HT1080 (cell line): Measurements from ENCODE around the gene CHGA. TPM values are rescaled to one million over a fixed set of nuclear protein-coding genes. Genes with fewer than 3 reads are reported as not detected.
A peak's percentile ranks its signal among the peaks of the same experiment; 100 is the strongest.

ENCODE experiments used
- DNase-seq: peaks from one replicate; pipeline ENCODE4 v3.0.0-alpha.2; 2015; ENCODE audit warnings: low read depth
- total RNA-seq: library from RNA; depleted of rRNA; stranded (reverse); fragments of >200 nt; shearing (Covaris generic); gene quantifications from 2 replicates; pipeline ENCODE4 v1.2.3, GENCODE V29; 2014

The CHGA gene
- total RNA-seq, 1 experiment from 2014 or later: not detected

DNA sequence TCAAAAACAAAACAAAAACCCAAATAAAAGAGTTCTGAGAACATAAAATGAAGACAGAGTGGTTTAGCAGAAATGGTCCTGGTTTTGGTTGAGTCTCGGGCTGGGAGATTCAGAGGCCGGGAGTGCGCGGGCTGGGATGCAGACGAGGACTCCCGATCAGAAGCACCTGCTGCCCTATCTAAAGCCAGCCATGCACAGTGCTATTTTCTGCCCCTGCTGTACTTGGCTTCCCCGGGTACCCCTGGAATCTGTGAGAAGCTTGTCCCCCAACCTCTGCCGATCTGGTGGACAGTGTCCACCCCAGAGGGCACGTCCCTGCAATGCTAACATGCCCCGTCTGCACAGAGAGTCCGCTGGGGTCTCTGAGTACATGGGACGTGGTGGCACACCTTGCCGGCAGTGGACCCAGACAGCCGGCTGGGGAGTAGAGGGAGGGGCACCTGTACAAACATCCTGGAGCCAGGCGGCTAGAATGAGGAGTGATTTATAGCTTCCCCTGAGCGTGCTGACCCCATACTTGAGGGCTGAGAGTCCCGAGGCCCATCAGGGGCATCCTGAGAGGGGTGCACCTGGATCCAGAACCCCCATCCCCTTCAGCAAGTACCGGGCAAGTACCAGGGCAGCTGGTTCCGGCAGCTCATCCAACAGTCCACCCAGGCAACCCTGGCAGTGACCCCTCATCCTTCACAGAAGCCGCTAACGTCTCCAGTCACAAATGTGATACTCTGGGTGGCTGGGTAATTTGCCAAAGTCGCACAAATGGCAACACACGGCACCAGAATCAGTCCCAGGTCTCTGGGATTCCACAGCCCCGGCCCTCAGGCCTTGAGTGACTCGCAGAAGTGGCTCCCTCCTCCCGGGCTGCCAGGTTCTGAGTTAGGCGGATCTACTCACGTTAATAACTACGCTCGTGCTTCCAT lies 37.1 kb downstream of the CHGA start:
- DNase-seq: no peak

DNA sequence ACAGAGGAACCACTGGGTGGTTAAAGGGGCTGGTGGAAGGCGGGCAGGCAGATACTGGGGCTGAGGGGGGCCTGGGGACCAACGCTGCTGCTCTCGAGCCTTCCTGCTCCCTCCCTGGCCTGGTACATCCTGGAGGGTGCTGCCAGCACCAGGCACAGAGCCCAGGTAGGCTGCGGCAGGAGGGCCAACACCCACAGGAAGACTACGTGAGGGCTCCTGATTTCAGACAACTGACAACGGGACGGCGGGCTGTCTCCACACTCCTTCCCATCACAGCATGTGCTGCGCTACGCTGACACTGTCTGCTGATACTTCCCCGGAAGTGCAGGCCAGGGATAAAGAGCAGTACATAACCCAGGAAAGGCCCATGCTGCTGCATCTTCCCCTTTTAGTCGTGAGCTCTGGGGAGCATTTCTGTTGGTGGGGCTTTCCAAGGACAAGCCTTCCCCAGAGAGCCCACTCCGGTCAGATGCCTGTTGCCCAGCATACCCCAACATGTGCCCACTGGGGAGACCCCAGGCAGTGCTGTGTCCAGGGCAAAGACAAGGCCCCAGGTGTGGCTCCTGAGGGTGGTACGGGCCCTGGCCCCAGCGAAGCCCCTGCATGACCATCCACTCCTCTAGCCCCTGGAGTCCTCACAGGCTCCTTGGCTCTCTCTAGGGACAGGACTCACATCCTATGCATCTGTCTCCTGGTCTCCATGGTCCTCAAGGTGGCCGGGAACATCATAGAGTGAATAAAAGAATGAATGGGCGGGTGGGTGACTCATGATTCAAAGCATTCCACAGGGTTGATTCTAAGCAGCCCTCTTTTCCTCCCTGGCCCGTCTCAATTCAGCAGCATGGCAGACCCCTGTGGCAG lies 38.0 kb downstream of the CHGA start:
- DNase-seq: peak; percentile 82

DNA sequence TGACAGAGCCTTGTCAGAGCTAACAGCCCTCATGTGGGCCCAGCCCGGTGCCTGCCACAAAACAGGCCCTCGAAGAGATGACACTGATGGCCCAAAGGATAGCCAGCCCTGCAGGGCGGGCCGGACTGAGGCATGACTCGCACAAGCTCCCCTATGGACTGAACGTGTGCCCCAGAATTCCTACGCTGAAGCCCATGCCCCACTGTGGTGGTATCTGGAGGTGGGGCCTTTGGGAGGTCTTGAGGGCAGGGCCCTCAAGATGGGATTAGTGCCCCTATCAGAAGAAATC lies 38.6 kb downstream of the CHGA start:
- no peak for DNase-seq

DNA sequence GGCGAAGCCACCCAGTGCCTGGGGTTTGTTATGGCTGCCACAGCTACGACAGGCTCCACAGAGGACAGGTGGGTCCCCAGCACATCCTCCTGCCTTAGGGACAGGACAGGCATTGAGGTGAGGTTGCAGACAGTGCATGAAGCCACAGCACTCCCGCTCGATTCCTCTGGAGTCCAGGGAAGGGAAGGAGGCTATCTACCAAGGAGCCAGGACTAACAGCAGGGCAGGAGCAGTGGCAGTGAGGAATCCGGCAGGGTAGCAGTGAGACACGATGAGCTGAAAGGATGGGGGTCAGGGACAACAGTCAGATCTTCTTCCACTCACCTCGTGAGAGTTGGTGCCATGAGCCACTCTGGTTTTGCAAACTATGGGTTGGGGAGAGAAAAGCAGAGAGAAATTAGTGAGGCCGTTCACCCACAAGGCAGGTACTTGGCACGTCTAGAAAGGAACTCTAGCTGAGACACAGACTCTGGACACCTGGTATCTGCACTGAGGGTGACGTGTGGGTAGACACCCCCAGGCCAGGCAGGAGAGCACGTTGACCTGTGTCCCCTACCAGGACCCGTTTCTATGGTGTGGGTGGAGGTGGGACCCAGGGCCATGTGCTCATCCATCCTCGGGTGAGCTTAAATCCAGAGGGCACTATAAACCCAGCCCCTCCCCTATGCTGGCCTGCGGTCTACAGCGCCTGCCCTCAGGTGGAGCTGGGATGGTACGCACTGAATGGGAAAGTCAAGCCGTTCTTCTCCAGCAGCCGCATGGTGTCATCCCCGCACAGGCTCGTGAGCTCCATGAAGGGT lies 39.3 kb downstream of the CHGA start:
- DNase-seq: no peak

DNA sequence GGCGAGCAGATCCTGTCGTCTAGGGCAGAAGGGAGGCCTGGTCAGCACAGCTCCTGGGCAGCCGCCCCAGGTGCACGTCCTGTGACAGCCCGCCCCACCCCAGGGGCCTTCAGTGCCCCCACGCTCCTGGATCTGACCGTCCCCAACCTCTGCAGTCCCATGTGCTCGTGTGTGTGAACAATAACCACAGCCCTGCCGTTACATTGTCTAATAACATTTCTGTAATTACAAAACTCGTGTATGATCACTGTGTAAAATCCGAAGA lies 39.8 kb downstream of the CHGA start:
- DNase-seq: no peak

DNA sequence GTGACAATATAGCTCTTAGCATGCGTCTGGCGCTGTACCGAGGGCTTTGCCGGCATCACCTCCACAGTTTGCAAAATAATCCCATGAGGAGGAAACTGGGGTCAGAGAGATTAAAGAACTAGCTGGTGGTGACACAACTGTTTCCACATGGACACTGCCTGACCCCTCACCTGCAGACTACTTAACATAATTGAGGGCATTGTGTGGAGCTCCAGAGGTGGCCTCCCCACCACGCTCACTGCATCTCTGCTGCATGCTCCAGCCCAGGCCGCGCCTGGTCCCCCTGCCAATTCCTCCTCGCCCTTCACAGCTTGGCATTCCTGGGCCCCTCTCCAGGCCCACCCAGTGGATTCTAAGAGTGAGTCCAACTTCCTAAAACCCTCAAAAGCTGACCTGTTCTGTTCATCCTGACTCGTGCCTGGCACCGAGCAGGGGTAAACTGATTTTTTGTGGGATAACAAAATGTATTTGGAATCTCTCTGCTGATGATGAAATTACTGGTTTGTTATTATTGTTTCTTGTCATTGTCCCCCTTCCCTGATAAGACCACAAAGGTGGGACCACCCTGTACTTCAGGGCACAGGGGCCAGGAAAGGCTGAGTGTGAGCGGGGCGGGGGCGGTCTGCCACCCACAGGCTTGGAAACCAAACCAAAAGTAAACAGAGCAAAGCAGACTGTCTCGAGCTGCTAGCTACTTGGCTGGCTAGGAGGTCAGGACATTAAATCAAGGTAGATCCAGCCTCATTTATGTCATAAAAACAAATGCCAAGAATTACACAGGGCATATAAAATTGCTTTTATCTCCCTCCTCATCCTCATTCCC lies 40.6 kb downstream of the CHGA start:
- no peak for DNase-seq

DNA sequence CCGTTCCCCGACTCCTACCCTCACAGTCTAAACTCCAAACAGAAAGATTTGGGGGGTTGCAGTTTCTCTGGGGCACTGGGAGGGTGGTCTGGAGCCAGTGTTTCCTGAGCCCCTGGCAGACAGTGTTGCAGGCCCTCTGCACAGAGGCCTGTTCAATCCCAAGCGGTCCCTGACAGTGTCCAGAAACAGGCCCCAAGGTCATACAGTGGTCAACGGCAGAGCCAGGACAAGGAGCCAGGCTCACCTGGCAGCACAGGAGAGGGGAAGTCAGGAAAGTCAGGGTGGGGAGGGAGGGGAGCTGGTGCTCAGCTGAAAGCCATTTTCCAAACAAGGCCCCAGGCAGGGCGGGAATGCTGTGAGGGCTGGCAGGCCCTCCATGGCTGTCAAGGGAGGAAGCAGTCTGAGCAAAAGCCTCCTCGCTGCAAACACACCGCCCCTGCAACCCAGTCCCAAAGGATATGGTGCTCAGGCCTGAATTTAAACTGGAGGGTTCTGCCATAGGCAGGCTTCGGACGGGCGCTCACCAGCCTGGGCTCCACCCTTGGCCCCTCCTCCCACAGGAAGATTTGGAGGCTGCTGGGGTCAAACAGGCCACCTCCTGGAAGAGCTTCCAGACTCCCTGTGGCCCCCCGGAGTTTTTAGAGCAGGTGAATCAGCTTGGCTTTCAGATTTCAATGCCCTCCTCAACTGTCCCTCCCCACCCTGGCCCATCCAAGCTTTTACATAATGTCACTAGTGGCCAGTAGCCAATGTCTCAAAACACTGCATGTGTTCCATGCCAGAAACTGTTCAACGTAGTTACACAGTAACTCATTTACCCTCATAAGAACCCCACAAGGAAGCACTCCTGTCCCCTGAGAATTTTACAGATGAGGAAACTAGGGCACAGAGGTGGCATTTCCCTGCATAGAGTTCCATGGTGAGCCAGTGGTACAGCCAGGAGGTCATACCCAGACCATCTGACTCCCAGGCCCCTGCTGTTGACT lies 41.5 kb downstream of the CHGA start:
- no peak for DNase-seq

DNA sequence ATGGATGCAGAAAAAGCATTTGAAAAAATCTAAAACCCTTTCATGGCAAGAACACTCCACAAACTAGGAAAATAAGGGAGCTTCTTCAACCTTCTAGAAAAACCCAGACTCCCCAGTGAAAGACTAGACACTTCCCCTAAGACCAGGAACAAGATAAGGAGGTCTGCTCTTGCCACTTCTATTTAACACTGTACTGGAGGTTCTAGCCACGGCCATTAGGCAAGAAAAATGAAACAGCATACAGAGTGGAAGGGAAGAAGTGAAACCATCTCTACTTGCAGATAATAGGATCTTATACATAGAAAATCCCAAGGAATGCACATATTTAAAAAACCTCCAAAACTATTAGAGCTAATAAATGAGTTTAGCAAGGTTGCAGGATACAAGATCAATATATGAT lies 42.3 kb downstream of the CHGA start:
- no peak for DNase-seq

DNA sequence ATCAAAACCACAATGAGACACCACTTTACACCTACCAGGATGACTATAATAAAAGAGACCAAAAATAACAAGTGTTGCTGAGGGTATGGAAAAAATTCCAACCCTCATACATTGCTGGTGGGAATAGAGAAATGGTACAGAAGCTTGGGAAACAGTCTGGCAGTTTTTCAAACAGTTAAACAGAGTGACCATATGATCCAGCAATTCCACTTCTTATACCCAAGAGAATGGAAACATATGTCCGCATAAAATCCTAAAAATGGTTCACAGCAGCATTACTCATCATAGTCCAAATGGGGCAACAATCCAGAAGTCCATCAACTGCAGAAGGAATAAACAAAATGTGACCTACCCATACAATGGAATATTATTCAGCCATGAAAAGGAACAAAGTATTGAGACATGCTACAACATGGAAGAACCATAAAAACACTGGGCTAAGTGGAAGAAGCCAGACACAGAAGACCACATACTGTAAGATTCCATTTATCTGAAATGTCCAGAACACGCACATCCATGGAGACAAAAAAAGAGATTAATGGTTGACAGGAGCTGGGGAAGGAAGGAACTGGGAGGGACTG lies 44.5 kb downstream of the CHGA start:
- no peak for DNase-seq

DNA sequence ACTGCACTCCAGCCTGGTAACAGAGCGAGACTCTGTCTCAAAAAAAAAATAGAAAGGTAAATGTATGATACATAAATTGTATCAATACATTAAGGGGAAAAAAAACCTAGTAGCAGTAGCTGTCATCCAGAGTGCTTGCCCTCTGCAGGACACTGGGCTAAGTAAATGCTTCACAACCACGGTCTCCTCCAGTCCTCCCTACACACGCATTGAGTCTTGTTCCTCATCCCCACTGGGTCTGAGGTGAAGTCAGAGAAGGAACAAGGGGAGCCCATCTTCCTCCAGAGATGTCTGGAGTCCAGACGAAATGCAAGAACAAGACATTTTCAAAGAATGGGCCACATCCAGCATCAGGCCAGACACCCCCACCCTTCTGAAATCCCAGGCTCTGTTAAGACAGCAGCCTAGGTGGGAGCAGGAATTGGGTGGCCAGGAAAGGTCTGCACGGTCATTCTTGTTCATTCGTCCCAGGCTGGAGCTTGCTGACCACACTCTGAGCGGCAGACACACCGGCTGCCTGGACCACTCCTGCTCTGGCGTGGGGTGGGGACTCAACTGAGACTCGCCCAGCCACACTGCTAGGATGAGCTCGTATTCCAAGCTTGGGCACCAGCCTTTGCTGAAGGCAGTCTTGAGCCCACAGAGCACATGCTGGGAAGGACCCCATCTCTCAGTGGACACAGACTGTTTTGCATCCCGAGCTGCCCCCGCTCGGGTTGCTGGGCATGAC lies 45.5 kb downstream of the CHGA start:
- no peak for DNase-seq

DNA sequence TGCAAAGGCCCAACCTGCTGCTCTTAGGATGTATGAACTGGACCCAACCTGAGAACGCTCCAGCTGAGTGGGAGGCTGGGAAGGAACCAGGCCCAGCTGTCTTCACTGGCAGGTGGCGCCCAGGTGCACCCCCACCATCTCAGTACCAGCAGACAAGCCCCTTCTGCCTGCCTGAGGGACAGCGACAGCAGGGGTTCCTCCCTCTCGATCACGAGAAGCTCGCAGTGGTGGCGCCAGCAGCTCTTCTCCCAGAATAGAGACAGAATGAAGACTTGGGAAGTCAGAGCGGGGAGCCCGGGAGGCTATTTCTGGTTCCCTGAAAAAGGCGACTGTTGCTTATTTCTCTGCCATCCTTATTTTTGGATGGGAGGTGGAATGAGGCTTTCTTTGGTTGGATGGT lies 46.5 kb downstream of the CHGA start:
- DNase-seq: no peak

DNA sequence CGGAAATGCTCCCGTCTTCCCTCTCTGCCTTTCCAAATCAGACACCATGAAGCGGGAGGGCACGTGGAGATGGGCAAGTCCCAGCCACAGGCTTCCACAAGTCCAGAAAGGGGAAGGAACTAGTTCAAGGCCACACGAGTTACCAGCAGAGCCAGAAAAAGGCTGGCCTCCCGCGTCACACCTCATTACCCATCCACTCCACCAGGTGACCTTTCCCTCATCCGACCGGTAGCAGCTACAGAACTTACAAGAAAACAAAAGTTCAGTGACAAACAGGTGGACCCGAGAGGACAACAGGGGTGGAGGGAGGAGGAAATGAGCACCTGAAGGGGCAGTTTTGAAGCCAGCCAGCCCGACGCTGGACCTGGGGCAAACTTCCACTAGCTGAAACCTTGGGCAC lies 46.9 kb downstream of the CHGA start:
- DNase-seq: no peak

DNA sequence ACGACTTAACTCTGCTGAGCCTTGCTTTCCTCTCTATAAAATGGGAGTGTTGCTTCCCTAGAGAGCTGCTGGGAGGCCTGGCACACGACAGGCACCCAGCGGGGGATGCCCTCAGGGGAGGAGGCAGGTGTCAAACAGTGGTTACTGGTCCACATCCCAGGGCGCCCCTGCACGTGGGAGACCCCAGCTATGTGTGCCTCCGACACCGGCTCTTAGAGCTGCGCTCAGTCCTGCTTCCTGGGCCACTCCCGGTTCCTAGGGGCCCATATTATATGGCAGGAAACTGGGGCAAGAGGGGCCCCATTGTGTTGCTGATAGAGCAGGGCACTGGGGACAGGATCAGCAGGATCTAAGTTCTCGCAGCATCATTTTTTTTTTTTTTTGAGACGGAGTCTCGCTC lies 47.3 kb downstream of the CHGA start:
- DNase-seq: no peak

DNA sequence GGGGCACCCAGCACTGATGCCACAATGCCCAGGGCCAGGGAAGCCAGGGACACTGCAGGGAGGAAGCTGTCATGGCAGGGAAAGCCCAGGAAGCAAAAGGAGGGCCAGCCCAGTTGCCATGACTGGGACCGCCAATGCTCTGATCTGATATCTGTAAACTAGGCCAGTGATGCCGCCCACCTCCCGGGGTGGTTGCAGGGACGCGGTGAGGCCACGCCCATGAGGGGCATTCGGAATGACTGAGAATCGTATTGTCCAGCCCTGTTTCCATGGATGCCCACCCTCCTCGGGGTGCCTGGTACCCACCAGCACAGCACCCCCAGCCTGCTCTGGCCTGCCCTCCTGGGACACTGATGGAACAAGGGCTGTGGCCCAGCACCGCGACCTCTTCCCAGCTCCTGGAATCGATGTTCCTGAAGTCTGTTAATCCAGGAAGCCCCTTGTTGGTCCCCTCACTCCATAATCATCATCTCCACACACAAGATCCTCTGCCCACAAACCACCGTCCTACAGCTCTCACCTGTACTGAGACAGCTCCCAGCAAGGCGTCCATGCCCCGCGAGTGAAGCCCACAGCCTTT lies 48.7 kb downstream of the CHGA start:
- DNase-seq: no peak

DNA sequence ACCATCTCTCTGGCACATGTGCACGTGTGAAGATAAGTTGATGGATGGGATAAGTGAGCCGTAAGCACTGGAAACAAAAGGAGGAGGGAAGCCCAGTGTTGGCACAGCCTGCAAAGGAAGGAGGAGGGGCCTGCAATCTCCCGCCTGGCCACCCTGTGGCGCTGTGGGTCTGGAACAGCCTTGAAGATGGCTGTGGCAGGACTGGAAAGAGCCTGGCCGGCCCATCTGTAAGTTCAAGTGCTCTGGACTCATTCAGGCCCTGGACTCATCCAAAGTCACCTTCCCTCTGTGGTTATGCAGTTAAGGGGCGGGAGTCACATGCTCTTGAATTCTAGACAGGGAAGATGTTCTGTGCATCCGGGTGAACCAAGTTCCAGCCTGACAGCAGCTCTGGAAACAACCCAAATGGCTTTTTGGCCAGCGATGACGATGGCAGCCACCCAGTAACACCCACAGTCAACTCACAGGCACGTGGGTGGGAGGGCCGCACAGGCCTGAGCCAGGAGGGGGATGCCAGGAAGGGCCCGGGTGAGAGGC lies 50.4 kb downstream of the CHGA start:
- DNase-seq: peak; percentile 47

DNA sequence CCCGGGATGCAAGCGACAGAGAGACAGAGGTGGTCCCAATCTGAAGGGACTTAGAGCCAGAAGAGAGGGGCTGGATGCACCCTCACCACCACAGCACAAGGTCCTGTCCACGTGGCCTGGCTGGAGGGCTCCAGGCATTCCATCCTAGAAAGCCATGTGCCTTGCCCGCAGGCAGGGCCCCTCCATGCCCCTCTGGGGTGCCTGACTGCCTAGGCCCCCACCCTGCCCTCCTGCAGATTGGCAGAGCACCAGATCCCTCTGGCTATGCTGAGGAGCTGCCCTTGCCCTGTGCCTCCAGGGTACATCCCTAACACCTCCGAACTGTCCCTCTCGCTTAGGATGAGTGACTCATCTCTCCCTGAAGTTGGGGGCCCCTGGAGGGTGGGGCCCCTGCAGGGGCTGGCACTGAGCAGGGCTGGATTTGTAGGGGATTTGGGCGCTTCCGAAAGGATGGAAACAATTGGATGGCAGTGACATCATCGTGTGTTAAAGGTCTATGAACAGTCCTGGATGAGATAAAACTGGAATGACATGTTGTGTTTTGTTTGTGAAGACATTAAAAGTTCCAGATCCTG lies 50.9 kb downstream of the CHGA start:
- no peak for DNase-seq

DNA sequence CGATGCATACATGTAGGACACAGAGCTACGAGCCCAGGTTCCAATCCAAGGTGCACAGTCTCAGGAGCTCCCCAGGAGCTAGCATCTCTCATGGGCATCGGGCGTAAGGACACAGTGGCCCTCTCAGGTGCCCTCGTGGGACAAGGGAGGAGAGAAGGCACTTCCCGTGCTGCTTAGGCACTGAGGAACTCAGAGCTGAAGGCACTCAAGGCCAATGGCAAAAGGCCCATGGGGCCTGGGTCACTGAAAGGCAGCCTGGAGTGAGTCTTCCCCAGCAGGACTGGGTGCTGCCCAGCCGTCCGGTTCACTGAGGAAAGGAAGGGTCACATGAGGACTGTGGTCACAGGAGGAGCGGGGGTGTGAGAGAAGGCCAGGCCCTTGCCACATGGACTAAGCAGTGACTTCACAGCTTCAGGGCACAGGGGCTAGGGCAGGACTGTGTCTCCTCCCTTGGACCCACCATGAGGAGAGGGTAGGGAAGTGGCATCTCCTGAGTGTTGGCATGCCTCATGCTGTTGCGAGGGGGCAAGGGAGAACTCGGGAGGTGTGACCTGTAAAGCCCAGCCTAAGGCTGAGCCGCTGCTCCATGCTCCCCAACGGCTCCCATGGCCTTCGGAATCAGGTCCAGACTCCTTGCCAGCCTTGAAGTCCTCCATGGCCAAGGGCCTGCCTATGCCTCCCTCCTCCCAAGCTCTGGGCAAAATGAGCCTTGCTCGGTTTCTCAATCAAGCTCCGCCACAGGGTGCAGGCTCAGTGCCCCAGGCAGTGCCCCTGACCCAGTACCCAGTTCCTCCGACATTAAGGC lies 51.8 kb downstream of the CHGA start:
- DNase-seq: no peak
